Measurements from ENCODE around the gene MYOD1. TPM values are rescaled to one million over a fixed set of nuclear protein-coding genes. Genes with fewer than 3 reads are reported as not detected.

The MYOD1 gene
- total RNA-seq, 1 experiment from 2014 or later, result not detected

- Histone ChIP-seq H3K4me3 (ENCODE audit: low read depth in 2 of 2, low read length in 2 of 2) (no peak overlapping the region), H3K4me1 (ENCODE audit: control insufficient read depth, insufficient read depth, low read length) (no peaks in the 10 kb centered on the region), H3K36me3 (ENCODE audit: control insufficient read depth, insufficient read depth, low read length) (no peaks in the 10 kb centered on the region), H3K27me3 (ENCODE audit: control insufficient read depth, insufficient read depth, low read length) (peaks cover 4% of the 10 kb centered on the region; the same call in 1 of the 2 replicates), H3K27ac (ENCODE audit: low read length) (no peak overlapping the region), H3K9me3 (ENCODE audit: control insufficient read depth, insufficient read depth, low read depth, low read length) (no peaks in the 10 kb centered on the region)
- DNase-seq (ENCODE audit: low read depth, low spot score), result no peak
- intact Hi-C loops (cut with micrococcal nuclease; ENCODE audit: unreplicated experiment), result no loop called here
- ChIA-PET CTCF (no interaction called here), POLR2A (no interaction called here)
- BruUV-seq (replicated peaks), result no TSS peak
- TF ChIP-seq CTCF (IDR thresholded peaks at IDR 0.05) (no peak), SIN3A (IDR thresholded peaks at IDR 0.05; ENCODE audit: borderline replicate concordance, insufficient read depth, low read depth, low read length) (no peak)
- no peak for ATAC-seq
- in situ Hi-C loops (cut with HindIII; ENCODE audit: low pct_unique_long_range_greater_than_20kb, low sequenced_read_pairs), result no loop called here
Observed at GRCh38 chr11:17750013-17750800, 30.8 kb downstream of the MYOD1 start.

- no TSS peak for BruUV-seq (replicated peaks)
- Histone ChIP-seq H3K36me3 (ENCODE audit: control insufficient read depth, insufficient read depth, low read length) (no peaks in the 10 kb centered on the region), H3K27ac (ENCODE audit: low read length) (no peak overlapping the region), H3K9me3 (ENCODE audit: control insufficient read depth, insufficient read depth, low read depth, low read length) (no peaks in the 10 kb centered on the region), H3K4me1 (ENCODE audit: control insufficient read depth, insufficient read depth, low read length) (no peaks in the 10 kb centered on the region), H3K27me3 (ENCODE audit: control insufficient read depth, insufficient read depth, low read length) (peaks cover 4% of the 10 kb centered on the region; the same call in 1 of the 2 replicates), H3K4me3 (ENCODE audit: low read depth in 2 of 2, low read length in 2 of 2) (no peak overlapping the region)
- DNase-seq (ENCODE audit: low read depth, low spot score) (no peak), ATAC-seq (no peak)
- in situ Hi-C loops (cut with HindIII; ENCODE audit: low pct_unique_long_range_greater_than_20kb, low sequenced_read_pairs), result no loop called here
- TF ChIP-seq REST (IDR thresholded peaks at IDR 0.05; ENCODE audit: insufficient read depth in 1 of 2, low read depth in 2 of 2, low read length in 1 of 2), result no peak
- no peak for TF ChIP-seq TCF7L2 (IDR thresholded peaks at IDR 0.05; ENCODE audit: low read depth, low read length)
- POLR2A ChIA-PET, result no interaction called here
- intact Hi-C loops (cut with micrococcal nuclease; ENCODE audit: unreplicated experiment), result no loop called here
- CTCF ChIA-PET, result no interaction called here
Observed at GRCh38 chr11:17750801-17751165, 31.4 kb downstream of the MYOD1 start.

GRCh38 chr11:17751558-17751957 is 32.2 kb downstream of the MYOD1 start:
- POLR2A ChIA-PET, result no interaction called here
- Histone ChIP-seq H3K36me3 (ENCODE audit: control insufficient read depth, insufficient read depth, low read length) (no peaks in the 10 kb centered on the region), H3K27ac (ENCODE audit: low read length) (no peak overlapping the region), H3K4me1 (ENCODE audit: control insufficient read depth, insufficient read depth, low read length) (no peaks in the 10 kb centered on the region), H3K4me3 (ENCODE audit: low read depth in 2 of 2, low read length in 2 of 2) (no peak overlapping the region), H3K9me3 (ENCODE audit: control insufficient read depth, insufficient read depth, low read depth, low read length) (no peaks in the 10 kb centered on the region), H3K27me3 (ENCODE audit: control insufficient read depth, insufficient read depth, low read length) (peaks cover 4% of the 10 kb centered on the region; the same call in 1 of the 2 replicates)
- CTCF ChIA-PET, result interaction anchor here (0.9 to 1.2 kb wide), 2 partner anchors 21 to 153 kb away, joined by 3 to 5 read pairs; no protein-coding TSS in a partner anchor
- DNase-seq (ENCODE audit: low read depth, low spot score), result no peak
- intact Hi-C loops (cut with micrococcal nuclease; ENCODE audit: unreplicated experiment) (no loop called here), in situ Hi-C loops (cut with HindIII; ENCODE audit: low pct_unique_long_range_greater_than_20kb, low sequenced_read_pairs) (no loop called here)
- BruUV-seq (replicated peaks), result no TSS peak
- TF ChIP-seq CTCF (IDR thresholded peaks at IDR 0.05) (no peak), POLR2AphosphoS5 (IDR thresholded peaks at IDR 0.05; ENCODE audit: low read depth, low read length) (no peak), REST (IDR thresholded peaks at IDR 0.05; ENCODE audit: insufficient read depth in 1 of 2, low read depth in 2 of 2, low read length in 1 of 2) (no peak), TCF7L2 (IDR thresholded peaks at IDR 0.05; ENCODE audit: low read depth, low read length) (no peak), SIN3A (IDR thresholded peaks at IDR 0.05; ENCODE audit: borderline replicate concordance, insufficient read depth, low read depth, low read length) (no peak)
- no peak for ATAC-seq

All from Panc1 (cell line).